GM12872 (cell line): Measurements from ENCODE around the gene ADGRB3.

Experiments used
- TF ChIP-seq, protein P1 (sequence below): IDR thresholded peaks from 3 replicates; pipeline ENCODE4 v1.5.1; 2011; ENCODE audit warnings: low read depth, mild to moderate bottlenecking, low read length, moderate library complexity; ENCODE audit not compliant: insufficient read depth

Gene ADGRB3

DNA sequence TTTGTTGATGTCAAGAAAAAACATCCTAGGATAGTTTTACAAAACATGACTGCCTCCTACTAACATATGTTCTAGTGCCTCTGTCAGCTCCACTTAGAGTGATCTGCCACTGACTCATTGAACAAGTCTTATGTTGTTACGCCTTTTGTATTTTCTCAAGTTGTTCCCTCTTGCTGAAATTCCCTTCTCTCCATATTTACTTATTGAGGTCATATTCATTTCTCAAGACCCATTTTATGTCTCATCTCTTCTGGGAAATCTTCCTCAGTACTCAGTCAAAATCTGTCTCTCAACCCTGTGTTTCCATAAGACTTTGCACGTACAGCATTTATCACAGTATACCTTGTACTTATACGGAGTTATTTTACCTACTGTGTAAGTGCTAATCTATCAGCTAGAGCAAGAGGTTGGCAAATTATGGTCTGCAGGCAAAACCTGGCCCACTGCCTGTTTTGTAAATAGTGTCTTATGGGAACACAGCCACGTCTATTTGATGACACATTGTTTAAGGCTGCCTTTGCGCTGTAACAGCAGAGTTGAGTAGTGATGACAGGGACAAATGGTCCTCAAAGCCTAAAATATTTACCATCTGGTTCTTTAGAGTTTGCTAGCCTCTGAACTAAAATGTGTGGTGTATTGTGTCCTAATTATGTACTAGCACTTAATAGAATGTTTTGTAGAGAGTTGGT, 83.4 kb downstream of the ADGRB3 start:
- TF ChIP-seq, protein P1, sequence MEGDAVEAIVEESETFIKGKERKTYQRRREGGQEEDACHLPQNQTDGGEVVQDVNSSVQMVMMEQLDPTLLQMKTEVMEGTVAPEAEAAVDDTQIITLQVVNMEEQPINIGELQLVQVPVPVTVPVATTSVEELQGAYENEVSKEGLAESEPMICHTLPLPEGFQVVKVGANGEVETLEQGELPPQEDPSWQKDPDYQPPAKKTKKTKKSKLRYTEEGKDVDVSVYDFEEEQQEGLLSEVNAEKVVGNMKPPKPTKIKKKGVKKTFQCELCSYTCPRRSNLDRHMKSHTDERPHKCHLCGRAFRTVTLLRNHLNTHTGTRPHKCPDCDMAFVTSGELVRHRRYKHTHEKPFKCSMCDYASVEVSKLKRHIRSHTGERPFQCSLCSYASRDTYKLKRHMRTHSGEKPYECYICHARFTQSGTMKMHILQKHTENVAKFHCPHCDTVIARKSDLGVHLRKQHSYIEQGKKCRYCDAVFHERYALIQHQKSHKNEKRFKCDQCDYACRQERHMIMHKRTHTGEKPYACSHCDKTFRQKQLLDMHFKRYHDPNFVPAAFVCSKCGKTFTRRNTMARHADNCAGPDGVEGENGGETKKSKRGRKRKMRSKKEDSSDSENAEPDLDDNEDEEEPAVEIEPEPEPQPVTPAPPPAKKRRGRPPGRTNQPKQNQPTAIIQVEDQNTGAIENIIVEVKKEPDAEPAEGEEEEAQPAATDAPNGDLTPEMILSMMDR: no peak

DNA sequence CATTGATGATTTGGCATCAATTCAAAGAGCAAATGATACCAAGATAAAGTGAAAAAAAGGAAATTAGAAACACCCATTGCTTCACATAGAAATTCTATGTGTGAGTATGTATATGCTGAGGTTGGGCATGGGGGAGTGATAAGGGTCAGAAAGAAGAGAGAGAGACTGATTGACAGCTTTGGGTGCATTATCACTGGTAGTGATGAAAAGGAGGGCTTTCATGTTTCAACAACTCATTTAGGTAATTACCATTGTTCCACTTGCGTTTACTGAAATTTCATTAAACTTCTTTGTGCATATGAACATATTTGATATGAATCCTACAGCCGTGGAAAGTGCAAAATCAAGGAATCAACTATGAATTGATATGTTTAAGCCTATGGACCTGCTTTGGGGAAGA, 84.7 kb downstream of the ADGRB3 start:
- TF ChIP-seq, protein P1: no peak

DNA sequence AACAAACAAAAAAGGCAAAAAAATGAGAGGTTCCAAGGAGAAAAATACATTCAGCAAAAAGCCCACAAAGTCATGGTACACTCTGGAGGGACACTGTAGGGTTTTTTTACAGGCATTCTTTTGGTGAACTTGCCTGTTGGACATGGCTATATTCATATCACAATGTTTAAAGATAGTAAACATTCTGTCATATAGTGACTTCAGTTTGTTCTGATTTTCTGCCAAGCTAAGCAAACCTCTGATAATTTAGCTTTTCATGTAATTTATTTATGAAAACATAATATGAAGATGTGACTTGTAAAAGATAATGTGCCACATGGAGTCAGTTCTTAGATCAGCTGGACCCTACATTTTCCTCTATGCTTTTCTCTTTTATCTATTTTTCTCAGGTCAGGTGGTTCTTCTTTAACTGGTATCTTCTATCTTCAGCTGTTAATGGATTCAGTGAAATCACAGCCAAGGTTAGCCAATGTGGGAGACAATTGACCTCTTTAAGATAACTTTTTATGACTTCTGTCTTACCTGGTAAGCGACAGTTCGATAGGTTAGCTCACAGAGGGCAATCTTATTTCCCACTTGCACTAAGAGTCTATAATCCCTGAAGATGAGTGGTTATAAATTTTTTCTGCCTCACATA, 87.9 kb downstream of the ADGRB3 start:
- TF ChIP-seq, protein P1: no peak

DNA sequence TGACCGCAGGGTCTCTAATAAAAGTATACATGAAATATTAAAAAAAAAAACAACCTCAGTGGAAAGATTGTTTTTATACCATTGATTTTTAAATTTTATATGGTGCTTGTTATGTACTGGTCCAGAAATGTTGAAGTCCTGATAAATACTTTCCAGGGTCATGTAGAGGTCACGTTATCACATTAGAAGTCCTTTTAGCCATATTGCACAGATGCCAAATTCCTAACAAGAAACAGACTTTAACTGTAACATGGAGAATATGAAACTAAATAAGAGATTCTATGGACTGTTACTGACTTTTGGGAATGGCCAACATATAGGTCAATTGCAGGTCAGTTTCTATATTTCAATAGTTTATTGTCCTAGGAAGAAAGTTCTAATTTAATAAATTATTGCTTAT, 89.0 kb downstream of the ADGRB3 start:
- TF ChIP-seq, protein P1: no peak

DNA sequence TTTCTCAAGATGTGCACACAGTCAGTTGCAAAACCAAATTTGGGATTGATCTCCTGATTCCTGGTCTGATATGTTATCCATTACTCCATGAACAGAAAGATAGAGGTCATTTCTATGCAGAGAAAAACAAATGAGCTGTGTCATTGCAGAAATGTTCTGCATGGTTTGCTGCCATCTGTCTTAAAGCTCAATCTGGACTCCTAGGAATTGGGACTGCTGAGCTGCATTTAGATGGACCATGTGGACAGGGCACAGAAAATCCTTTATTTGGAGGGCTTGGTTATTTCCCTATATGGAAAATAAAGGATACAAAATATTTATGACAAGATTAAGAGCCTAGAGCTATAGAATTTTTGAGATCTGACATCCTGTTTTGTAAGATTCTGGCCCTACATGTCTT, 91.3 kb downstream of the ADGRB3 start:
- TF ChIP-seq, protein P1: no peak

DNA sequence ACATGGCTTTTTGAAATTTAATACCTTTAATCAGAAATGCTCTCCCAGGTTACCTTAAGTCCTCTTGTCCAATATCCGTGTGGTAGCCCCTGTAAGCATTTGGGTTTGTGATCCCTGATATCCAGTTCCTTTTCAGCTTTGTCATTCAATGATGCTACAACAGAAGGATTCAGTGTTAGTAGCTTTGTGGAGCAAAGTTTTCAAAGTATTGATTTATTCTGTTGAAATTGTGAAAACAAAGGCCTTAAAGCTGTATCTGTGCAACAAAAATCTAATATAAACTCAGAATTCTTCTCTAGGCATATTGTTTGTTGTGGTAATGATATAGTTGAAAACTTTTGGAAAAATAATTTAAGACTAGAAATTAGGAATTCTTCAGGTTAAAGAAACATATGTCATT, 91.9 kb downstream of the ADGRB3 start:
- TF ChIP-seq, protein P1: no peak

DNA sequence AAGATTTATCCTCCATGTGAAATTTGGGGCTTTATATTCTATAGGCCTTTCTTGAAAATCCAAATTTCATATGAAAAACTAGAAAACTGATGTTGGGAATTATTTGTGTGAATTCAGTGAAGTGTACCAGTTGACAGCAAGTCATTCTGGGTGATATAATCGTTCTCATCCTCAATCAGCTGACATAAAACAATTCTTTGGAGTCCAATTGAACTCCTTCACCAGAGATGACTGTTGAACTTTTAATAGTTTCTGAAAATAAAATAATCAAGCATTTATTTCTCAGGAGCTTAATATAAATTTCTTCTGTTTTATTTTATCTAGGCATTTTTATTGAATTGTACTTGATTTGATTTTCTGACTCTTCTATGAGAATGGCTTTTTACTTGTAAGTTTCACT, 92.6 kb downstream of the ADGRB3 start:
- TF ChIP-seq, protein P1: no peak
